Vagina (tissue), 2 donors: ENCODE data around the gene ZBP1.

Experiments
- CTCF ChIP-seq, 3 experiments: fragments of 450-650 bp in 2 of 3; fragments of 200-600 bp in 1 of 3; sonication (generic) in 1 of 3; IDR thresholded peaks; one replicate each; pipeline ENCODE4 v1.5.1; 2017 to 2019; ENCODE audit warnings: antibody characterized with exemption in 3 of 3, mild to moderate bottlenecking in 2 of 3, moderate library complexity in 2 of 3
- POLR2A ChIP-seq, 2 donors: fragments of 450-650 bp; IDR thresholded peaks; one replicate each; pipeline ENCODE4 v1.6.1; 2017; ENCODE audit warnings: antibody characterized with exemption in 2 of 2, mild to moderate bottlenecking in 2 of 2, moderate library complexity in 2 of 2
- POLR2AphosphoS5 ChIP-seq, 2 donors: sonication (generic); formaldehyde crosslinking; IDR thresholded peaks; one replicate each; pipeline ENCODE4 v1.9.0; 2017; ENCODE audit warnings: antibody characterized with exemption in 2 of 2, mild to moderate bottlenecking in 2 of 2, low read depth in 1 of 2; ENCODE audit not compliant: insufficient read depth in 1 of 2

- TF ChIP-seq CTCF (IDR thresholded peaks at IDR 0.05) (no peak), POLR2A (IDR thresholded peaks at IDR 0.05) (no peak), POLR2AphosphoS5 (IDR thresholded peaks at IDR 0.05; ENCODE audit: insufficient read depth in 1 of 2, low read depth in 1 of 2) (no peak)
These were observed 5.5 kb downstream of the ZBP1 start for GRCh38 chr20:57614490-57615444.
